WERI-Rb-1 (cell line): ENCODE results near the gene FNIP2.
A peak's percentile ranks its signal among the peaks of the same experiment; 100 is the strongest.

Source experiments
- DNase-seq: peaks from one replicate; pipeline ENCODE4 v3.0.0-alpha.2; 2020
- H3K27ac ChIP-seq: fragments of 250-450 bp; sonication (Bioruptor Pico); 2 replicates; pipeline ENCODE4 v1.5.1; 2020; ENCODE audit warnings: mild to moderate bottlenecking, moderate library complexity
- H3K27me3 ChIP-seq: fragments of 250-450 bp; sonication (Bioruptor Pico); 2 replicates; pipeline ENCODE4 v1.5.1; 2021; ENCODE audit warnings: mild to moderate bottlenecking, low read depth, moderate library complexity; ENCODE audit not compliant: insufficient read depth, severe bottlenecking
- H3K36me3 ChIP-seq: fragments of 250-450 bp; sonication (Bioruptor Pico); 2 replicates; pipeline ENCODE4 v1.5.1; 2020; ENCODE audit warnings: mild to moderate bottlenecking, moderate library complexity
- H3K4me3 ChIP-seq: 2 replicates; pipeline ENCODE4 v1.5.1; 2011; ENCODE audit warnings: low read depth, mild to moderate bottlenecking, control low read depth, low read length
- H3K9me3 ChIP-seq: fragments of 250-450 bp; sonication (Bioruptor Pico); 2 replicates; pipeline ENCODE4 v1.5.1; 2021; ENCODE audit warnings: mild to moderate bottlenecking, moderate library complexity; ENCODE audit not compliant: severe bottlenecking
- CTCF ChIP-seq: IDR thresholded peaks from 2 replicates; pipeline ENCODE4 v1.5.1; 2011; ENCODE audit warnings: low read depth, mild to moderate bottlenecking, control low read depth, inconsistent platforms, low read length

The FNIP2 gene

GRCh38 chr4:158768555-158769174 is at the start of gene FNIP2:
FNIP2 (plus strand) TSS chr4:158769026; CDS start chr4:158769213, 187 bp downstream.
- Histone ChIP-seq H3K4me3 (peak within 1 kb of the TSS; percentile 92), H3K36me3 (peaks cover 3% of the 10 kb centered on the region; the same call in 1 of the 2 replicates), H3K9me3 (no peaks in the 10 kb centered on the region), H3K27me3 (no peaks in the 10 kb centered on the region), H3K27ac (peak within 1 kb of the TSS; percentile 97)
- TF ChIP-seq CTCF: no peak
- DNase-seq: peak; percentile 90

DNA sequence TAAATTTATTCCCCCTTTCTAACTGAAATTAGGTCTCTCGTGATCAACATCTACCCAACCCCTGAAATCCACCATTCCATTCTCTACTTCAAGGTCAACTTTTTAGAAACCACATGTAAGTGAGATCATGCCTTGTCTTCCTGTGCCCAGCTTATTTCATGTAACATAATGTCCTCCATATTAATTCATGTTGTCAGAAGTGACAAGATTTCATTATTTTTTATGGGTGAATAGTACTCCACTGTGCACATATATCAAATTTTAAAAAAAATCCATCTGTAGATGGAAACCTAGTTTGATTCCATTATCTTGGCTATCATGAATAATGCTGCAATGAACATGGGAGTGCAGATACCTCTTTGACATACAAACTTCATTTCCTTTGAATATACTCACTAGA is 47.1 kb upstream of the FNIP2 start:
- Histone ChIP-seq H3K36me3 (peaks cover 51% of the 10 kb centered on the region), H3K9me3 (no peaks in the 10 kb centered on the region), H3K27ac (no peak overlapping the region), H3K4me3 (no peak overlapping the region), H3K27me3 (no peaks in the 10 kb centered on the region)
- no peak for DNase-seq
- no peak for TF ChIP-seq CTCF

DNA sequence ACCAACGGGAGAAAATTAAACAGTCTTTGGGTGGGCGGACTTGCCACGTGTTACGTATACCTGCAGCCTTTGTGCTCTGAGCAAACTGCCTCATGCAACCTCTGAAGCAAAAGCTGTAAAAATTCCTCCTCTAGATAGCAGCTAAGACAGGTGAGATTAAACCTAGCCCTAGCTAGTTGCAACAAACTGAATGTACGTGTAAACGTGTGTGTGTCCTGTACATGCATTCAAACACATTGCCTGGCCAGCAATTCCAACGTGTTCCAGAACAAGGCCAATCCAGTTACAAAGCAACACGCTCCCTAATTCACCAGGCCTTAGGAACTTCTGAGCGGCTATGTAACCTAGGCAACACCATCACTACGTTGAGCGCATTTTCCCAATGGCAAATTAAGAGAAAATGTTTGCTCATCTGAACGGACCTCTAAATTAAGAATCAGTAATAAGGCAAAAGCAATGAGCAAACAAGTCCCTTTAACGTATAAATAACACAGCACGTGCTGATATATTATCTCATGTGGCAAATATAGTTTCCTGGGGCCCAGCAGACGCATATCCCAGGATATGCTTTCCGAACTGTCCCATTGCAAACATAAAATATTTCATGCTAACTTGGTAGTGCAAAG is 46.4 kb upstream of the FNIP2 start:
- no peak for TF ChIP-seq CTCF
- peak; percentile 14 for DNase-seq
- Histone ChIP-seq H3K4me3 (peak overlapping the region; percentile 87), H3K36me3 (peaks cover 46% of the 10 kb centered on the region), H3K27me3 (no peaks in the 10 kb centered on the region), H3K9me3 (no peaks in the 10 kb centered on the region), H3K27ac (peak overlapping the region; percentile 84)

- H3K27ac ChIP-seq: peak within 1 kb of the TSS; percentile 84
- peaks cover 38% of the 10 kb centered on the region for H3K36me3 ChIP-seq
- H3K9me3 ChIP-seq: no peaks in the 10 kb centered on the region
- no peak for TF ChIP-seq CTCF
- DNase-seq: peak; percentile 93
- H3K27me3 ChIP-seq: no peaks in the 10 kb centered on the region
- peak within 1 kb of the TSS; percentile 87 for H3K4me3 ChIP-seq
Observed at GRCh38 chr4:158722917-158723793, 45.7 kb upstream of the FNIP2 start, which contains the start of gene PPID. PPID (minus strand) TSS chr4:158723396; CDS start chr4:158723288, 108 bp downstream.

DNA sequence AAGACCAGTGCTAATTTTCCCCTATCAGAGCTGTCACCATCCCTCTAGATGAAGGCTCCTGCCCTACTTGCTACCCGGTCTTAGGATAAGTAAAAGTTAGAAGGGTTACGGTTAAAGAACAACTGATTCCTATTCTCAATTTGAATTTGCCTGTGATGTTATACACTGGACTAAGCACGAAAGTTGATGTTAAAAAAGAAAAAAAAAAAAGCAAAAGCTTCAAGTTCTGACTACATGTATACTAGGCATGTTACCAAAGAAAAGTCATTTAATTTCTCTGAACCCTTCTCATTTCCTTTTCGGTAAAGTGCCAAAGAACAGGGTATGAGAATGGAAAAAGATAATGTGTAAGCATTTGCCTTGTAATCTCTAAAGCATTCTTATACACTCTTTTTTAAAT is 44.2 kb upstream of the FNIP2 start:
- DNase-seq: no peak
- no peaks in the 10 kb centered on the region for H3K9me3 ChIP-seq
- H3K27me3 ChIP-seq: no peaks in the 10 kb centered on the region
- no peak overlapping the region for H3K4me3 ChIP-seq
- no peak overlapping the region for H3K27ac ChIP-seq
- peaks cover 23% of the 10 kb centered on the region for H3K36me3 ChIP-seq
- TF ChIP-seq CTCF: no peak
